GM21528 (cell line): Measurements from ENCODE around the gene CCR6.

Source experiments
- ATAC-seq: cut with Tn5 transposase; IDR thresholded peaks from one replicate; pipeline ENCODE4 v1.9.1; 2021; ENCODE audit warnings: mild to moderate bottlenecking, moderate library complexity; ENCODE audit not compliant: unreplicated experiment, low FRiP score

Gene CCR6

GRCh38 chr6:167140589-167141474, 17.9 kb downstream of the CCR6 start:
- no peak for ATAC-seq

GRCh38 chr6:167141667-167142432, 19.0 kb downstream of the CCR6 start:
- no peak for ATAC-seq

- ATAC-seq, result no peak
Observed at GRCh38 chr6:167142433-167142761, 19.5 kb downstream of the CCR6 start.

GRCh38 chr6:167143041-167143440, 20.1 kb downstream of the CCR6 start:
- no peak for ATAC-seq

GRCh38 chr6:167145461-167145860, 22.6 kb downstream of the CCR6 start:
- no peak for ATAC-seq

- ATAC-seq, result no peak
Observed at GRCh38 chr6:167146135-167146534, 23.2 kb downstream of the CCR6 start.

GRCh38 chr6:167146977-167147376, 24.1 kb downstream of the CCR6 start:
- no peak for ATAC-seq

- ATAC-seq, result no peak
Observed at GRCh38 chr6:167148021-167148420, 25.1 kb downstream of the CCR6 start.

GRCh38 chr6:167148997-167149396, 26.1 kb downstream of the CCR6 start:
- no peak for ATAC-seq

- peak; percentile 56 for ATAC-seq
Observed at GRCh38 chr6:167150941-167151549, 28.1 kb downstream of the CCR6 start.

- no peak for ATAC-seq
Observed at GRCh38 chr6:167151648-167152047, 28.8 kb downstream of the CCR6 start.

- ATAC-seq, result peak; percentile 41
Observed at GRCh38 chr6:167152862-167153261, 30.0 kb downstream of the CCR6 start.

GRCh38 chr6:167153521-167153959, 30.6 kb downstream of the CCR6 start:
- ATAC-seq, result peak; percentile 62

GRCh38 chr6:167154291-167154690, 31.4 kb downstream of the CCR6 start:
- ATAC-seq, result no peak

- no peak for ATAC-seq
Observed at GRCh38 chr6:167154895-167155294, 32.0 kb downstream of the CCR6 start.

- ATAC-seq, result no peak
Observed at GRCh38 chr6:167157414-167157813, 34.5 kb downstream of the CCR6 start.

- ATAC-seq, result no peak
Observed at GRCh38 chr6:167157863-167158262, 35.0 kb downstream of the CCR6 start, which contains the start of gene GPR31. Gene GPR31 (minus strand): TSS chr6:167157980. CDS start chr6:167157831, 149 bp downstream.

GRCh38 chr6:167161851-167162467, 39.1 kb downstream of the CCR6 start:
- no peak for ATAC-seq

- no peak for ATAC-seq
Observed at GRCh38 chr6:167162591-167162990, 39.7 kb downstream of the CCR6 start.

GRCh38 chr6:167163476-167164011, 40.6 kb downstream of the CCR6 start:
- ATAC-seq, result no peak
